Measurements from ENCODE around the gene ANKRD29.

GRCh38 chr18:23704806-23705205, 42.1 kb upstream of the ANKRD29 start:
- TF ChIP-seq CTCF (IDR thresholded peaks at IDR 0.05) (no peak), POLR2A (IDR thresholded peaks at IDR 0.05) (no peak)
